ENCODE measurements around the gene COA6.

DNA sequence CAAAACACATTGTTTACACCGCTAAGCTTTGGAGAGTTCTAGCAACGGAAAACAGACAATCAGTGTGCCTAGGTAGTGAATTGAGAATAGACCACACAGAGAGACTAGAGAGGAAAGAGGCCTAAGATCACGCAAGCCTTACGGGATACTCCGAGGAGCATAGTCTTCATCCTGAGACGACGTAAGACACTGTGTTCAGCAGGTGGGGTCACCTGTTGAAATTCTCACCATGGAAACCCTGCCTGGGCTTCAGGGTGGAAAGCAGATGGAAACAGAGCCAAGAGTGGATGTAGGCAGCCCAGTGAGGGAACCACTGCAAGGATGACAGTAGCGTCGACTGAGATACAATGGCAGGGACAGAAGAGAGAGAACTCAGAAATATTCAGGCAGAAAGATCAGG, 40.2 kb downstream of the COA6 start:
- TF ChIP-seq, protein P1, sequence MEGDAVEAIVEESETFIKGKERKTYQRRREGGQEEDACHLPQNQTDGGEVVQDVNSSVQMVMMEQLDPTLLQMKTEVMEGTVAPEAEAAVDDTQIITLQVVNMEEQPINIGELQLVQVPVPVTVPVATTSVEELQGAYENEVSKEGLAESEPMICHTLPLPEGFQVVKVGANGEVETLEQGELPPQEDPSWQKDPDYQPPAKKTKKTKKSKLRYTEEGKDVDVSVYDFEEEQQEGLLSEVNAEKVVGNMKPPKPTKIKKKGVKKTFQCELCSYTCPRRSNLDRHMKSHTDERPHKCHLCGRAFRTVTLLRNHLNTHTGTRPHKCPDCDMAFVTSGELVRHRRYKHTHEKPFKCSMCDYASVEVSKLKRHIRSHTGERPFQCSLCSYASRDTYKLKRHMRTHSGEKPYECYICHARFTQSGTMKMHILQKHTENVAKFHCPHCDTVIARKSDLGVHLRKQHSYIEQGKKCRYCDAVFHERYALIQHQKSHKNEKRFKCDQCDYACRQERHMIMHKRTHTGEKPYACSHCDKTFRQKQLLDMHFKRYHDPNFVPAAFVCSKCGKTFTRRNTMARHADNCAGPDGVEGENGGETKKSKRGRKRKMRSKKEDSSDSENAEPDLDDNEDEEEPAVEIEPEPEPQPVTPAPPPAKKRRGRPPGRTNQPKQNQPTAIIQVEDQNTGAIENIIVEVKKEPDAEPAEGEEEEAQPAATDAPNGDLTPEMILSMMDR (conservative IDR thresholded peaks at IDR 0.05 in 1 of 2, IDR thresholded peaks at IDR 0.05 in 1 of 2; ENCODE audit: extremely low read depth in 1 of 2, insufficient read depth in 1 of 2, low read depth in 1 of 2, low read length in 2 of 2), result no peak
- no peak for TF ChIP-seq EZH2 (IDR thresholded peaks at IDR 0.05; ENCODE audit: borderline replicate concordance, low read length)

All from mammary epithelial cell (primary cell).